ENCODE data around the gene TTC21B.

DNA sequence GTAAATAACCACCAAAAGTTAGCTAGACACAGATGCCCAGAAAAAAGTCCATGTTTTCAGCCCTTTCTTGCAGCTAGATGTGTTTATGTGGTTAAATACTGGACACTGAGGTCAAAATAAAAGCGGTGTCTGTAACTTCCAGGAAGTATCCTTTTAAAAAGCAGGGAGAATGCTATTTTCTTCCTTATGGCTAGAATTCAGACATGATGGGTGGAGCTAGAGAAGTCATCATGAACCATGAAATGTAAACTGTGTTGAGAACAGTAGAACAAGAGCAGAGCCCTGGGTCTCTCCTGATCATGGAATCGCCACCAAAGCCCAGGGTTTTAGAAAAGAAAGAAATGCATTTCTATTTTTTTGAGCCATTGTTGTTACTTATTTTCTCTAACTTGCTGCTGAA lies 118.2 kb downstream of the TTC21B start:
- TF ChIP-seq, protein P1, sequence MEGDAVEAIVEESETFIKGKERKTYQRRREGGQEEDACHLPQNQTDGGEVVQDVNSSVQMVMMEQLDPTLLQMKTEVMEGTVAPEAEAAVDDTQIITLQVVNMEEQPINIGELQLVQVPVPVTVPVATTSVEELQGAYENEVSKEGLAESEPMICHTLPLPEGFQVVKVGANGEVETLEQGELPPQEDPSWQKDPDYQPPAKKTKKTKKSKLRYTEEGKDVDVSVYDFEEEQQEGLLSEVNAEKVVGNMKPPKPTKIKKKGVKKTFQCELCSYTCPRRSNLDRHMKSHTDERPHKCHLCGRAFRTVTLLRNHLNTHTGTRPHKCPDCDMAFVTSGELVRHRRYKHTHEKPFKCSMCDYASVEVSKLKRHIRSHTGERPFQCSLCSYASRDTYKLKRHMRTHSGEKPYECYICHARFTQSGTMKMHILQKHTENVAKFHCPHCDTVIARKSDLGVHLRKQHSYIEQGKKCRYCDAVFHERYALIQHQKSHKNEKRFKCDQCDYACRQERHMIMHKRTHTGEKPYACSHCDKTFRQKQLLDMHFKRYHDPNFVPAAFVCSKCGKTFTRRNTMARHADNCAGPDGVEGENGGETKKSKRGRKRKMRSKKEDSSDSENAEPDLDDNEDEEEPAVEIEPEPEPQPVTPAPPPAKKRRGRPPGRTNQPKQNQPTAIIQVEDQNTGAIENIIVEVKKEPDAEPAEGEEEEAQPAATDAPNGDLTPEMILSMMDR (IDR thresholded peaks at IDR 0.05; ENCODE audit: insufficient read depth, low read length): no peak
- TF ChIP-seq POLR2AphosphoS5 (IDR thresholded peaks at IDR 0.05; ENCODE audit: low read depth) (no peak), GABPA (IDR thresholded peaks at IDR 0.05; ENCODE audit: low read depth) (no peak)
- TF ChIP-seq, protein P2, sequence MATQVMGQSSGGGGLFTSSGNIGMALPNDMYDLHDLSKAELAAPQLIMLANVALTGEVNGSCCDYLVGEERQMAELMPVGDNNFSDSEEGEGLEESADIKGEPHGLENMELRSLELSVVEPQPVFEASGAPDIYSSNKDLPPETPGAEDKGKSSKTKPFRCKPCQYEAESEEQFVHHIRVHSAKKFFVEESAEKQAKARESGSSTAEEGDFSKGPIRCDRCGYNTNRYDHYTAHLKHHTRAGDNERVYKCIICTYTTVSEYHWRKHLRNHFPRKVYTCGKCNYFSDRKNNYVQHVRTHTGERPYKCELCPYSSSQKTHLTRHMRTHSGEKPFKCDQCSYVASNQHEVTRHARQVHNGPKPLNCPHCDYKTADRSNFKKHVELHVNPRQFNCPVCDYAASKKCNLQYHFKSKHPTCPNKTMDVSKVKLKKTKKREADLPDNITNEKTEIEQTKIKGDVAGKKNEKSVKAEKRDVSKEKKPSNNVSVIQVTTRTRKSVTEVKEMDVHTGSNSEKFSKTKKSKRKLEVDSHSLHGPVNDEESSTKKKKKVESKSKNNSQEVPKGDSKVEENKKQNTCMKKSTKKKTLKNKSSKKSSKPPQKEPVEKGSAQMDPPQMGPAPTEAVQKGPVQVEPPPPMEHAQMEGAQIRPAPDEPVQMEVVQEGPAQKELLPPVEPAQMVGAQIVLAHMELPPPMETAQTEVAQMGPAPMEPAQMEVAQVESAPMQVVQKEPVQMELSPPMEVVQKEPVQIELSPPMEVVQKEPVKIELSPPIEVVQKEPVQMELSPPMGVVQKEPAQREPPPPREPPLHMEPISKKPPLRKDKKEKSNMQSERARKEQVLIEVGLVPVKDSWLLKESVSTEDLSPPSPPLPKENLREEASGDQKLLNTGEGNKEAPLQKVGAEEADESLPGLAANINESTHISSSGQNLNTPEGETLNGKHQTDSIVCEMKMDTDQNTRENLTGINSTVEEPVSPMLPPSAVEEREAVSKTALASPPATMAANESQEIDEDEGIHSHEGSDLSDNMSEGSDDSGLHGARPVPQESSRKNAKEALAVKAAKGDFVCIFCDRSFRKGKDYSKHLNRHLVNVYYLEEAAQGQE (IDR thresholded peaks at IDR 0.05; ENCODE audit: insufficient replicate concordance, low read depth): no peak

All from HL-60 (cell line).